Activated naive CD4-positive, alpha-beta T cell treated with anti-CD3 and anti-CD28 coated beads for 36 hours (primary cell): ENCODE data around the gene RAMP3. TPM values are rescaled to one million over a fixed set of nuclear protein-coding genes. Genes with fewer than 3 reads are reported as not detected.

Experiments used
- CTCF ChIA-PET: fragments of 350-600 bp; sonication (Branson Sonifier 250); formaldehyde crosslinking; loops from one replicate; lab custom pipeline; 2021; ENCODE audit warnings: antibody characterized with exemption; lab: Charles Lee
- DNase-seq: peaks from one replicate; pipeline ENCODE4 v3.0.0-alpha.2; 2020
- H3K27ac Mint-ChIP-seq: one replicate; pipeline ENCODE4 v1.8.0; 2021; ENCODE audit warnings: mild to moderate bottlenecking, mixed read lengths
- H3K27me3 Mint-ChIP-seq: one replicate; pipeline ENCODE4 v1.8.0; 2021; ENCODE audit warnings: low read depth, mixed read lengths
- H3K36me3 Mint-ChIP-seq: one replicate; pipeline ENCODE4 v1.8.0; 2021; ENCODE audit warnings: low read depth, mixed read lengths
- H3K4me1 Mint-ChIP-seq: one replicate; pipeline ENCODE4 v1.8.0; 2021; ENCODE audit warnings: low read depth, mixed read lengths
- H3K4me3 Mint-ChIP-seq: one replicate; pipeline ENCODE4 v1.8.0; 2021; ENCODE audit warnings: mild to moderate bottlenecking, moderate library complexity, mixed read lengths
- H3K9me3 Mint-ChIP-seq: one replicate; pipeline ENCODE4 v1.8.0; 2021; ENCODE audit warnings: mixed read lengths
- intact Hi-C: fragments of 100-400 bp; cut with micrococcal nuclease; formaldehyde crosslinking; loops from one replicate; pipeline ENCODE4 v1.15.1; 2023
- total RNA-seq, 2 experiments: library from RNA; stranded (reverse); gene quantifications; one replicate each; pipeline ENCODE4 v1.2.3, GENCODE V29; 2021

Gene RAMP3
- total RNA-seq, 2 experiments from 2014 or later: not detected

- Mint-ChIP-seq H3K27ac (no peak overlapping the region), H3K36me3 (no peaks in the 10 kb centered on the region), H3K9me3 (no peaks in the 10 kb centered on the region), H3K4me3 (no peak overlapping the region), H3K4me1 (no peaks in the 10 kb centered on the region), H3K27me3 (no peaks in the 10 kb centered on the region)
- intact Hi-C loops: no loop called here
- DNase-seq: peak; percentile 1
- CTCF ChIA-PET: interaction anchor here (0.6 kb wide), 2 partner anchors 22 to 82 kb away, joined by 3 read pairs; no protein-coding TSS in a partner anchor
These were observed 19.5 kb downstream of the RAMP3 start for GRCh38 chr7:45176886-45177731.

GRCh38 chr7:45177801-45178200 lies 20.2 kb downstream of the RAMP3 start:
- no peaks in the 10 kb centered on the region for H3K9me3 Mint-ChIP-seq
- no peak overlapping the region for H3K4me3 Mint-ChIP-seq
- peak; percentile 2 for DNase-seq
- H3K27ac Mint-ChIP-seq: no peak overlapping the region
- H3K36me3 Mint-ChIP-seq: no peaks in the 10 kb centered on the region
- CTCF ChIA-PET: interaction anchor here (0.6 kb wide), 1 partner anchor 81 kb away, joined by 3 read pairs; no protein-coding TSS in a partner anchor
- no peaks in the 10 kb centered on the region for H3K27me3 Mint-ChIP-seq
- no peaks in the 10 kb centered on the region for H3K4me1 Mint-ChIP-seq
- intact Hi-C loops: no loop called here

DNA sequence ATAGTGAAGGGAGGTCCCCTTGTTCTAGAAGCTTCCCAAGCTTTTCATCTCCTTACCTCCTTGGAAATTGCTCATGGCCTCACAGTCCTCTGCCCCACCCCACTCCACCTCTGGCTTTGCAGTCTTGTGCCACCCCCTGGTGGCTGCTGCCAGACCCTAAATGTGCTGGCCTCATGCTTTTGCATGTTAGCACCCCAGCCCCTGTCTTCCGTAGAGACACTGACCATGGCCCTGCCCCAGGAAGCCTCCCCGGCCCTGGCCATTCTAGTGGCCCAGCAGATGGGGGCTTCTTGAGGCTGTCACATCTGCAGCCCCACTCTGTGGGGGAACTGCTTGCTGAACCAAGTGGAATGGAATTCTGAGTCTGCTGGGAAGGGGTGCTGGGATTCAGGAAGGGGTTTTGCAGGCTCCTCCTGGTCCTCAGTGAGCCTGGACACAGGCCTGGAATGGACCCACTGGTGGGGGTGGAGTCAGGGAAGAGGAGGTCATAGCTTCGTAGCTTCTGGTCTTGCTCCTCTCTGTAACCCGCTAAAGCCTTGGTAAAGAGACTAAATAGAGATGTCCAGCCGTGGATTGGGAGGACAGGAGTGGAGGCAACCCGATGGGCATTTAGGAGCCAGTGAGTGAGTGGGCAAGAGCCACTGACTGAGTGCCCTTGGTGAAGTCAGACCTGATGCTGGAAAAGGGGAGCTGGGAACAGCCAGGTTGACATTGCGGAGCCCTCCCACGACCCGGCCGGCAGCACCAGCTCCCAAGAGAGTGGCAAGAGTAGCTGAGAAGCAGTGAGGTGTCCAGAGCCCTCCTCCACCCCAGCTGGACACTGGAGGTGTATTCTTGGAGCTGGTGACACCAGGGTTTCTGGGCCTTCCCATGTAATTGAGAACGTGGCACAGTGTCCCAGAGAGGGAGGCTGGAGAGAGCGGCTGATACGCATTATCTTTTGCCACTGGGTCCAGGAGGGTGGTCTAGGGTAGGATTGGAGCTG lies 20.9 kb downstream of the RAMP3 start:
- peak; percentile 25 for DNase-seq
- CTCF ChIA-PET: interaction anchor here (0.6 to 0.7 kb wide), 2 partner anchors 9 to 80 kb away, joined by 3 read pairs; no protein-coding TSS in a partner anchor
- Mint-ChIP-seq H3K36me3 (no peaks in the 10 kb centered on the region), H3K9me3 (no peaks in the 10 kb centered on the region), H3K4me3 (no peak overlapping the region), H3K4me1 (no peaks in the 10 kb centered on the region), H3K27ac (no peak overlapping the region), H3K27me3 (no peaks in the 10 kb centered on the region)
- intact Hi-C loops: no loop called here

GRCh38 chr7:45179666-45180065 lies 22.1 kb downstream of the RAMP3 start:
- H3K4me1 Mint-ChIP-seq: no peaks in the 10 kb centered on the region
- no peak for DNase-seq
- no peaks in the 10 kb centered on the region for H3K9me3 Mint-ChIP-seq
- H3K27ac Mint-ChIP-seq: no peak overlapping the region
- H3K4me3 Mint-ChIP-seq: no peak overlapping the region
- intact Hi-C loops: no loop called here
- CTCF ChIA-PET: interaction anchor here (1.2 kb wide), 1 partner anchor 23 kb away, joined by 3 read pairs; no protein-coding TSS in a partner anchor
- no peaks in the 10 kb centered on the region for H3K36me3 Mint-ChIP-seq
- no peaks in the 10 kb centered on the region for H3K27me3 Mint-ChIP-seq

DNA sequence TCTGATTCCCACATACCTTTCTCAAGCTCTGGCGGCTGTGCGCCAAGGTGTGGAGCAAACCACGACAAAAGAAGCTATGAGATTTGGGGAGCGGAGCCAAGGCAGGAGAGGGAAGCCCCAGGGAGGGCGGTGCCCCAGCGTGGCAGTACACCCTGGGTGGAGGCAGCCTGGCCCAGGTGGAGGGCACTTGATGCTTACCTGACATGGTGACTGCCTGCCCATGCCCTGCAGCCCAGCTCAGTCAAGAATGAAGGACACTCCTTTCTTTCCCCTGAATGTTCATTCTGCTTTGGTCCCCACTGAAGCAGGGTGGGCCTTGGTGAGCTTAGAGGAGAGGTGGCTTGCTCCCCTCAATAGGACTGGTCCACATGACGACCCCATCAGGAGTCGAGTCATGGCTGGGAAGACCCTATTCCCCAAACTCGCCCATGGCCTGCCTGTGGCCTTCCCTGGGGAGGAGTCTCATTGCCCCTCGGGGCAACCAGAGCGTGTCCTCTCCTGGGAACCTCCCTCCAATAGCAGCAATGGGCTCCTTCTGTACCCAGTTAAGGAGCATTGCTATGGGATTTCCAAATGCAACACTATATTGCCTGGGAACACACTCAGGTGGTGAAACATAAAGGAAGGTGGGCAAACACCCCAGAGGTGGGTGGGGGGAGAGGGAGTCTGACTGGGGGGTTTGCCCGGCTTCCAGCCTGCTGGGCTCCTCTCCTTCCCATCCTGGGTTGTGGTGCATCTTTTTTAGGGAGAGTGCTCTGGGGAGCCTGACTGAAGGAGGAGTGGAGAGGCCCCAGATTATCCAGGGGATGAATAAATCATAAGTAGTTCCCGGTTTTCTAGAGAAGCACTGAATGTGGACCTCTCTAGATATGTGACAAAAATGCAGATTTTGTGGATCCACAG lies 22.7 kb downstream of the RAMP3 start:
- H3K4me1 Mint-ChIP-seq: no peaks in the 10 kb centered on the region
- no peaks in the 10 kb centered on the region for H3K27me3 Mint-ChIP-seq
- H3K4me3 Mint-ChIP-seq: no peak overlapping the region
- no peaks in the 10 kb centered on the region for H3K36me3 Mint-ChIP-seq
- DNase-seq: peak; percentile 0
- no peak overlapping the region for H3K27ac Mint-ChIP-seq
- H3K9me3 Mint-ChIP-seq: no peaks in the 10 kb centered on the region
- CTCF ChIA-PET: interaction anchor here (1.2 kb wide), 1 partner anchor 23 kb away, joined by 3 read pairs; no protein-coding TSS in a partner anchor
- intact Hi-C loops: no loop called here

DNA sequence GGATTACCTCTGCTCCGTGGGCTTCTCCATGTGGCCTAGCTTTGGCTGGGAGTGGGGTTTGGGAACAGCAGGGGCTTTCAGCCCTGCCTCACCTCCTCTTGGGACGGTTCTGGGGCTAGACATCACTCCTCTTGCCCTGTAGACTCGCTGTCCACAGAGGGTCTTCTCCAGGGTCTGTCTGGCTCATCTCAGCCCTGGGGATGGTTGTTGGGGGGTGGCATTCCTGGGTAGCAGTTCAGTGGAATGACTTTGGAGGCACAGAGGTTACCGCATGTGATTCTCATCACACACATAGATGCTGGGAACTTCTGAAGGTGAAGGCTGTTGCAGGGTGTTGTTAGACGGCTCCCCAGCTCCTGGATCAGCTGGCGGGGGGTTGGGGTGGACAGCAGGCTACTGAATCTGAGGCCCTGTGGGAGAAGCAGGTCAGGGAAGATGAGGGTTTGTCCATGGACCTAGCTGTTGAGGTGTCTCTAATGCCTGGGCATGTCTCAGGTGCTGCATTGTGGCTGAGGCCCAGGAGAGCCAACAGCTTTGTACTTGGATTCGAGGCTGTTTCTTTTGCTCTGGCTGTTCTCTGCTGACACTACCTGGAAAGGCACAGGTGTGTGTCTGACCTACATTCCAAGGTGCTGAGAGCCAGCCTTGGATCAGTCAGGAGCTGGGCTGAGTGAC lies 23.8 kb downstream of the RAMP3 start:
- Mint-ChIP-seq H3K9me3 (no peaks in the 10 kb centered on the region), H3K27me3 (no peaks in the 10 kb centered on the region), H3K36me3 (no peaks in the 10 kb centered on the region), H3K4me1 (no peaks in the 10 kb centered on the region), H3K4me3 (no peak overlapping the region), H3K27ac (no peak overlapping the region)
- DNase-seq: peak; percentile 2
- intact Hi-C loops: no loop called here
- CTCF ChIA-PET: no interaction called here

DNA sequence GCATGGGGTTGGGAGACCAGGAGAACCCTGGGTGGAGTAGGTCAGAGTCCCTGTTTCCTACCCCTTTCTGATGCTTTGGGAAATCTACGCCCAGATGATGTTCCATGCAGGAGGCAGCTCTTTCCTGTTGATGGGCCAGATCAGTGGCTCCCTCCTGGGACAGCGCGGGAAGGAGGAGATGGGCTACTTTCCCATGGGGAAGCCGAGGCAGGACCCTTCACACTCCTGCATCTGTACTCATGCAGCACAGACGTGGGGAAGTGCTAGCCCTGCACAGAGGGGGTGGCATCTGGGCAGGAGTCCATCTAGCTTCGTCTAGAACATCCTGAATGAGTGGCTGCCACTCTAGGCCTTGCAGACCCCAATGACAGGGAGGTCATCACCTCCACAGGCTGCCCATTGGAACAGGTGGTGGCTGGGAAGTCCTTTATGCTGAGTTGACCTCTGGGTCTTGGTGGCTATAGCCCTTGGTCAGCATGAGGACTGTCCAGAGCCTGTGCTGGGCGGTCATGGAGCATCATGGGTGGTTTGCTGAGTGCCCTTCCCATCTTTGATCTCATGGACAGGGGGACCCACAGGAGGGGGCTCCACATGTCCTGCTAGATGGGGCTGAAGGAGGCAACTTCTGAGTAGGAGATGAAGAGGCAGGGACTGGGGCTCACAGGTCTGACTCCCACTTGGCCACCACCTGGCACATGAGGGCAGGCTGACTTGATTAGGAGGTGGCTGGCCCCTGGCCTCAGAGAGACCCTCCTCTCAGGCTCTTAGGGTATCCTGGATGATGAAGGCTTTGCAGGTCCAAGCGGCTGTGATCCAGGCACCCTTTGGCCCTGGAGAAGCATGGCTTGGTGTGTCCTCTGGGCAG lies 24.6 kb downstream of the RAMP3 start:
- H3K4me3 Mint-ChIP-seq: no peak overlapping the region
- DNase-seq: peak; percentile 1
- H3K9me3 Mint-ChIP-seq: no peaks in the 10 kb centered on the region
- intact Hi-C loops: no loop called here
- no peaks in the 10 kb centered on the region for H3K27me3 Mint-ChIP-seq
- H3K4me1 Mint-ChIP-seq: no peaks in the 10 kb centered on the region
- CTCF ChIA-PET: no interaction called here
- no peak overlapping the region for H3K27ac Mint-ChIP-seq
- H3K36me3 Mint-ChIP-seq: no peaks in the 10 kb centered on the region

DNA sequence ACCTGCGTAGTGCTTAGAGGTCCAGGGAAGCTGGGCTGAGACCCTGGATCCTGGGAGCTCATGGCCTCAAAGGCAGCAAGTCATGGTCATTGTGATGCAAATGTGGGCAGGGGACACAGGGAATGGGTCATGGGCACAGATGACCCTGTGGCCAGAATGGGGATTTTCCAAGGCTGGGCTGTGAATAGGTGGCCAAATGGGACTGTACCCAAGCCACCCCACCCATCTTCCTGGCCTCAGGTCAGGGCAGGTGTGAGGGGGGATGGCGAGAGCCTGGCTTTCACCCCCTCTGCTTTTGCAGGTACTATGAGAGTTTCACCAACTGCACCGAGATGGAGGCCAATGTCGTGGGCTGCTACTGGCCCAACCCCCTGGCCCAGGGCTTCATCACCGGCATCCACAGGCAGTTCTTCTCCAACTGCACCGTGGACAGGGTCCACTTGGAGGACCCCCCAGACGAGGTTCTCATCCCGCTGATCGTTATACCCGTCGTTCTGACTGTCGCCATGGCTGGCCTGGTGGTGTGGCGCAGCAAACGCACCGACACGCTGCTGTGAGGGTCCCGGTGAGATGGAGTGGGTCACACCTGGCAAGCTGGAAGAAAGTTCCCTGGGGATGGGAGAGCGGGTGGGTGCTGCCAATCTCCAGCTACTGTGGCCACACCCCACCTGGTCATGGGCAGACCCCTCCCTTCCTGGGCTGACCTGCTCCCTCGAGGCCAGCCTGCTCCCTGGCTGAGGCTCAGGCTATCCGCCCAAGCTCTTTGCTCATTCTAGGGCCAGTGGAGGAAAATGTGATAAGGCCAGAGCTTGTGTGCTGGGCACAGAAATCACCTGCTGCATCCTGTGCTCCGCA lies 25.5 kb downstream of the RAMP3 start:
- intact Hi-C loops: no loop called here
- DNase-seq: peak; percentile 0

DNA sequence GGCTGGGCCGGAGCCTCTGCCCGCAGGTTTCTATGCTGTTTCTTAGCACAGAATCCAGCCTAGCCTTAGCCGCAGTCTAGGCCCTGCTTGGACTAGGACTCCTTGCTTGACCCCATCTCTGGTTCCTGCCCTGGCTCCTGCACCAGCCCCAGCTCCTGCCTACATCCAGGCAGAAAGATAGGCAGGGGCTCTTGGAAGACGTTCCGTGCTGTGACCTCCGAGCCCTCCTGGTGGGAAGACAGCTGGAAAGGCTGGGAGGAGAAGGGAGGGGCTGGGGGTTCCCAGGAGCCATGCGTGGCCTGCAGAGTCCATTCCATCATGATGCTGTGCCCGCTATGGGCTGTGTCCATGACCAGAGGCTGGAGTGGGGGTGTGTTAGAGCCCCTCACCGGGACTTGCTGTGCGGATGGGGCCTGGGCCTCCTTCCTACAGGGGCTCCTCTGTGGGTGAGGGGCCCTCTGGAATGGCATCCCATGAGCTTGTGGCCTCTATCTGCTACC lies 26.2 kb downstream of the RAMP3 start:
- H3K4me1 Mint-ChIP-seq: no peaks in the 10 kb centered on the region
- no peaks in the 10 kb centered on the region for H3K9me3 Mint-ChIP-seq
- H3K4me3 Mint-ChIP-seq: no peak overlapping the region
- CTCF ChIA-PET: no interaction called here
- no peaks in the 10 kb centered on the region for H3K36me3 Mint-ChIP-seq
- no peaks in the 10 kb centered on the region for H3K27me3 Mint-ChIP-seq
- no peak overlapping the region for H3K27ac Mint-ChIP-seq
- DNase-seq: no peak
- intact Hi-C loops: no loop called here

More for the DNA sequence above, 25.5 kb downstream of the RAMP3 start:
- no peaks in the 10 kb centered on the region for H3K4me1 Mint-ChIP-seq
- no peaks in the 10 kb centered on the region for H3K9me3 Mint-ChIP-seq
- no peaks in the 10 kb centered on the region for H3K36me3 Mint-ChIP-seq
- CTCF ChIA-PET: no interaction called here
- no peak overlapping the region for H3K27ac Mint-ChIP-seq
- H3K4me3 Mint-ChIP-seq: no peak overlapping the region
- no peaks in the 10 kb centered on the region for H3K27me3 Mint-ChIP-seq
